Measurements from ENCODE around the gene GAB1.

DNA sequence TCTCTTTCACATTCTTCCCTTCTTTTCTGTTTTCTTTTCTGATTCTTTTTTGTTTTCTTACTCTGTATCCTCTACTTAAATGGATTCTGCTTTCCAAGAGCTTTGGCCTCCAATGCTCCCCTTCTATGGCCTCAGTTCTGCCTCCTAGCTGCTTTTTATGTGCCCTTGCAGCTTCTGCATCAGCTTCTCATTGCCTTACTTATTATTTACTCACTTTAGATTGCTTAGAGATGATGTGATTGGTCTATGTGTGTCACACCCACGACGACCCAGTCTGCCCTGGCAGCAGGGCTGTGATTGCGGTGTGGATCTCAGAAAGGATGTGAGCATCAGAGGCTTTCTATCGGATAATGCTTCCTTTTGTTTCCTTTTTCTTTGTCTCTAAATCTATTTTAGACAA, 105.0 kb downstream of the GAB1 start:
- TF ChIP-seq, protein P1, sequence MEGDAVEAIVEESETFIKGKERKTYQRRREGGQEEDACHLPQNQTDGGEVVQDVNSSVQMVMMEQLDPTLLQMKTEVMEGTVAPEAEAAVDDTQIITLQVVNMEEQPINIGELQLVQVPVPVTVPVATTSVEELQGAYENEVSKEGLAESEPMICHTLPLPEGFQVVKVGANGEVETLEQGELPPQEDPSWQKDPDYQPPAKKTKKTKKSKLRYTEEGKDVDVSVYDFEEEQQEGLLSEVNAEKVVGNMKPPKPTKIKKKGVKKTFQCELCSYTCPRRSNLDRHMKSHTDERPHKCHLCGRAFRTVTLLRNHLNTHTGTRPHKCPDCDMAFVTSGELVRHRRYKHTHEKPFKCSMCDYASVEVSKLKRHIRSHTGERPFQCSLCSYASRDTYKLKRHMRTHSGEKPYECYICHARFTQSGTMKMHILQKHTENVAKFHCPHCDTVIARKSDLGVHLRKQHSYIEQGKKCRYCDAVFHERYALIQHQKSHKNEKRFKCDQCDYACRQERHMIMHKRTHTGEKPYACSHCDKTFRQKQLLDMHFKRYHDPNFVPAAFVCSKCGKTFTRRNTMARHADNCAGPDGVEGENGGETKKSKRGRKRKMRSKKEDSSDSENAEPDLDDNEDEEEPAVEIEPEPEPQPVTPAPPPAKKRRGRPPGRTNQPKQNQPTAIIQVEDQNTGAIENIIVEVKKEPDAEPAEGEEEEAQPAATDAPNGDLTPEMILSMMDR (IDR thresholded peaks at IDR 0.05; ENCODE audit: low read depth, low read length): no peak
- TF ChIP-seq, protein P2, sequence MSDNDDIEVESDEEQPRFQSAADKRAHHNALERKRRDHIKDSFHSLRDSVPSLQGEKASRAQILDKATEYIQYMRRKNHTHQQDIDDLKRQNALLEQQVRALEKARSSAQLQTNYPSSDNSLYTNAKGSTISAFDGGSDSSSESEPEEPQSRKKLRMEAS (IDR thresholded peaks at IDR 0.05; ENCODE audit: low read depth, low read length): no peak
- TF ChIP-seq POLR2A (IDR thresholded peaks at IDR 0.05; ENCODE audit: extremely low read depth, insufficient read length) (no peak), MYC (IDR thresholded peaks at IDR 0.05; ENCODE audit: low read depth, low read length) (no peak)
